Measurements from ENCODE around the gene BZW1.

- TF ChIP-seq CTCF (IDR thresholded peaks at IDR 0.05) (no peak), POLR2A (IDR thresholded peaks at IDR 0.05) (no peak), POLR2AphosphoS5 (IDR thresholded peaks at IDR 0.05; ENCODE audit: insufficient read depth in 1 of 2, low read depth in 1 of 2) (no peak)
These were observed 34.4 kb upstream of the BZW1 start for GRCh38 chr2:200777275-200777674.

Measured in vagina (tissue), 2 donors.